ENCODE data around the gene SRCAP.

GRCh38 chr16:30758988-30759491, 60.1 kb downstream of the SRCAP start:
- TF ChIP-seq CTCF (IDR thresholded peaks at IDR 0.05), result no peak
- no peak for TF ChIP-seq POLR2A (IDR thresholded peaks at IDR 0.05)
